PC-9 (cell line): ENCODE results near the gene CCM2. TPM values are rescaled to one million over a fixed set of nuclear protein-coding genes. Genes with fewer than 3 reads are reported as not detected.
A peak's percentile ranks its signal among the peaks of the same experiment; 100 is the strongest.
"Not testable (repeated sequence)": the region's sequence is repeated elsewhere in the genome, so short reads cannot be mapped to it uniquely, and the experiment has no call there.

Experiments
- BruUV-seq: library from RNA; stranded (reverse); fragments of 400-500 nt; replicated peaks from 2 replicates; lab custom pipeline; 2021; lab: Mats Ljungman, UMichigan
- CTCF ChIA-PET: fragments of 300-600 bp; sonication (Branson Sonifier 250); formaldehyde crosslinking; loops from one replicate; lab custom pipeline; 2022; ENCODE audit warnings: antibody characterized with exemption; lab: Charles Lee
- POLR2A ChIA-PET: fragments of 300-600 bp; sonication (Branson Sonifier 250); formaldehyde crosslinking; loops from one replicate; lab custom pipeline; 2022; ENCODE audit warnings: antibody characterized with exemption; ENCODE audit not compliant: unreplicated experiment; lab: Charles Lee
- DNase-seq, 2 experiments: peaks; one replicate each; pipeline versions ENCODE4 v3.0.0 to v3.0.0-alpha.2; 2015 to 2022; ENCODE audit warnings: mixed read lengths in 1 of 2
- H2AFZ ChIP-seq: fragments of 200-600 bp; sonication (generic); 2 replicates; pipeline ENCODE4 v1.8.1; 2017; ENCODE audit warnings: antibody characterized with exemption
- H3F3A ChIP-seq: fragments of 200-600 bp; sonication (generic); 2 replicates; pipeline ENCODE4 v1.8.1; 2017; ENCODE audit warnings: antibody characterized with exemption, mild to moderate bottlenecking, low read depth; ENCODE audit not compliant: insufficient read depth
- H3K27ac ChIP-seq: fragments of 200-600 bp; sonication (generic); 2 replicates; pipeline ENCODE4 v1.6.1; 2016; ENCODE audit warnings: mixed run types
- H3K27me3 ChIP-seq: fragments of 200-600 bp; sonication (generic); 2 replicates; pipeline ENCODE4 v1.6.1; 2016; ENCODE audit warnings: low read depth, mixed run types; ENCODE audit not compliant: insufficient read depth
- H3K36me3 ChIP-seq: fragments of 200-600 bp; sonication (generic); 2 replicates; pipeline ENCODE4 v1.6.1; 2016; ENCODE audit warnings: low read depth, mixed run types
- H3K4me1 ChIP-seq: fragments of 200-600 bp; sonication (generic); replicated peaks from 2 replicates; pipeline ENCODE4 v1.6.1; 2016; ENCODE audit warnings: mixed run types; ENCODE audit not compliant: insufficient read depth
- H3K4me2 ChIP-seq: fragments of 200-600 bp; sonication (generic); 2 replicates; pipeline ENCODE4 v1.6.1; 2017; ENCODE audit warnings: mixed run types
- H3K4me3 ChIP-seq: fragments of 200-600 bp; sonication (generic); 2 replicates; pipeline ENCODE4 v1.6.1; 2016; ENCODE audit warnings: mixed run types
- H3K79me2 ChIP-seq: fragments of 200-600 bp; sonication (generic); 2 replicates; pipeline ENCODE4 v1.6.1; 2017; ENCODE audit warnings: low read depth, mixed run types
- H3K9me2 ChIP-seq: fragments of 200-600 bp; sonication (generic); 2 replicates; pipeline ENCODE4 v1.8.1; 2017; ENCODE audit warnings: mild to moderate bottlenecking; ENCODE audit not compliant: insufficient read depth
- H3K9me3 ChIP-seq: fragments of 200-600 bp; sonication (generic); 2 replicates; pipeline ENCODE4 v1.8.1; 2016; ENCODE audit warnings: low read depth; ENCODE audit not compliant: insufficient read depth
- H4K20me1 ChIP-seq: fragments of 200-600 bp; sonication (generic); 2 replicates; pipeline ENCODE4 v1.8.1; 2017; ENCODE audit not compliant: insufficient read depth
- EZH2 ChIP-seq: fragments of 200-600 bp; sonication (generic); IDR thresholded peaks from 2 replicates; pipeline ENCODE4 v1.8.0; 2017; ENCODE audit warnings: antibody characterized with exemption, low read depth
- intact Hi-C: fragments of 100-400 bp; cut with micrococcal nuclease; formaldehyde crosslinking; loops from one replicate; pipeline ENCODE4 v1.10.0; 2022; ENCODE audit not compliant: unreplicated experiment
- total RNA-seq: library from RNA; stranded (reverse); gene quantifications from 2 replicates; pipeline ENCODE4 v1.2.3, GENCODE V29; 2021
- TF ChIP-seq, protein P1 (sequence below): fragments of 200-600 bp; sonication (generic); conservative IDR thresholded peaks from 2 replicates; pipeline ENCODE4 v1.6.1; 2017; ENCODE audit warnings: mixed run types, antibody characterized with exemption, mild to moderate bottlenecking, moderate library complexity

Gene CCM2
- total RNA-seq, 1 experiment from 2014 or later, result 54.2 TPM

DNA sequence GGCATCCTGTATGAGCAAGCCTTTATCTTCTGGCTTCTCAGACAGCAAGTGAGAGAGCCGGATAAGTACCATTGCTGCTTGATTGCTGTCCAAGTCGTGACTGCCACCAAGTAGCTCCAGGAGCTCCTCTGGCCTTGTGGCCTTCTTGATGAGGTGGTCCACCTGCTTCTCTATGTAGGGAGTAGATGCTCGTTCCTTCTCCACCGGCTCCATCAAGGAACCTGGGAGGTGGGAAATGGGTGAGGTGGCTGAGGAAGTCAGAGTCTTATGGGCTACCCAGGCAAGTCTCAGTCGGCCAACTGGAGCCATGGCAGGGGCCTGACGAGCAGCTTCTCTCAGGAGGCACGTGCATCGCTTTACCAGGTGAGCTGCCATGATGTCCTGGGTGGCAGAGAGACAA is 108.9 kb downstream of the CCM2 start:
- H3K9me3 ChIP-seq, result no peaks in the 10 kb centered on the region
- H3K4me1 ChIP-seq, result peaks cover 25% of the 10 kb centered on the region
- DNase-seq, result no peak
- peaks cover 59% of the 10 kb centered on the region for H4K20me1 ChIP-seq
- BruUV-seq, result no TSS peak
- TF ChIP-seq, protein P1, sequence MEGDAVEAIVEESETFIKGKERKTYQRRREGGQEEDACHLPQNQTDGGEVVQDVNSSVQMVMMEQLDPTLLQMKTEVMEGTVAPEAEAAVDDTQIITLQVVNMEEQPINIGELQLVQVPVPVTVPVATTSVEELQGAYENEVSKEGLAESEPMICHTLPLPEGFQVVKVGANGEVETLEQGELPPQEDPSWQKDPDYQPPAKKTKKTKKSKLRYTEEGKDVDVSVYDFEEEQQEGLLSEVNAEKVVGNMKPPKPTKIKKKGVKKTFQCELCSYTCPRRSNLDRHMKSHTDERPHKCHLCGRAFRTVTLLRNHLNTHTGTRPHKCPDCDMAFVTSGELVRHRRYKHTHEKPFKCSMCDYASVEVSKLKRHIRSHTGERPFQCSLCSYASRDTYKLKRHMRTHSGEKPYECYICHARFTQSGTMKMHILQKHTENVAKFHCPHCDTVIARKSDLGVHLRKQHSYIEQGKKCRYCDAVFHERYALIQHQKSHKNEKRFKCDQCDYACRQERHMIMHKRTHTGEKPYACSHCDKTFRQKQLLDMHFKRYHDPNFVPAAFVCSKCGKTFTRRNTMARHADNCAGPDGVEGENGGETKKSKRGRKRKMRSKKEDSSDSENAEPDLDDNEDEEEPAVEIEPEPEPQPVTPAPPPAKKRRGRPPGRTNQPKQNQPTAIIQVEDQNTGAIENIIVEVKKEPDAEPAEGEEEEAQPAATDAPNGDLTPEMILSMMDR, result no peak
- TF ChIP-seq EZH2, result no peak
- no peak overlapping the region for H3K4me3 ChIP-seq
- H3K9me2 ChIP-seq, result no peaks in the 10 kb centered on the region
- peaks cover 25% of the 10 kb centered on the region for H3F3A ChIP-seq
- peaks cover 67% of the 10 kb centered on the region for H3K79me2 ChIP-seq
- no peaks in the 10 kb centered on the region for H3K27me3 ChIP-seq
- POLR2A ChIA-PET, result no interaction called here
- no peak overlapping the region for H3K27ac ChIP-seq
- intact Hi-C loops, result no loop called here
- CTCF ChIA-PET, result no interaction called here
- no peak overlapping the region for H2AFZ ChIP-seq
- H3K36me3 ChIP-seq, result peaks cover 53% of the 10 kb centered on the region
- 0 out of 2 replicates have a peak overlapping the region, but pooled peaks have one; percentile 97 for H3K4me2 ChIP-seq

DNA sequence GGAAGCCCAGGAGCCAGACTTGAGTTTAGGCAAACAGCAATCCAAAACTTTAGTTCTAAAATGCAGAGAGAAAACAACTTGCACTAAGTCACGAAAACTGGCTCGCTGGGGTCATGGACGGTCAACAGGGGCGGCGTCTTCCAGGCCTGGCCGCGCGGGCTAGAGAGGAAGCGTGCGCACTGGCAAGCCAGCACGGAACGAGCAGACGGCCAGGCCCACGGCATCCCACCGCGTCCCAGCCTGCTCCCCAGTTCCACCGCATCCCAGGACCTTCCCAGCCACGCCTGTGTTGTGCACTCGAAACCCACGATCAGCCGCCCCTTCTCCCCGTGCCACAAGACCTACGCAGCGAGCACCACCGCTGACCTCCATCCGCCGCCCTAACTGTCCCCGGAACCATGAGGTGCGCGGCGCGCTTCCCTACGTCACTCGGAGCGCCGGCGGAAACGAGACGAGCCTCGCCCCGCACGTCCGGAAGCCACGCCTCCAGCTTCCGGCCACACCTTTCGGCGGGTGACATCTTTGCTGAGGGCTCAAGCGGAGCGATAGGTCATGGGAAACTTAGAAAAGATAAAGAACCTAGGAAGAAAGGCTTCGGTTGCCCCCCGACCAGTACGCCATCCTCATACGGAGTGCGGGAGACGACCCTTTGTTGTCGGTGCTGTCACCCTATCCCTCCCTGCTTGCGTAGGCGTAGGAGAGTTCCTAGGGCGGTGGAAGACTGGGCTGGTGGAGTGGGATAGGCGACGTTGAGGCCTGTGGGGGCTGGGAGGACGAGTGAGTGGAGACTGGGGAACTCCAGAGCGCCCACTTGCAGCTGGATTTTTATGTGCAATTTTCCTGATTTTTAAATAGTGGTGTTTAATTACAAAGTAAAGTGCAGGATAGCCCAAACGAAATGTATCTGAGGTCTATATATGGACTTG is 111.6 kb downstream of the CCM2 start, which contains the start of gene TBRG4:
TSS of gene TBRG4 (minus strand) at position 400 of the 926 bp plus-strand sequence. CDS start 2,460 bp downstream, outside the sequence.
- Histone ChIP-seq H3K4me2 (peak within 1 kb of the TSS; percentile 97), H3F3A (peaks cover 25% of the 10 kb centered on the region), H3K36me3 (peaks cover 27% of the 10 kb centered on the region), H3K9me2 (no peaks in the 10 kb centered on the region), H2AFZ (peak within 1 kb of the TSS; percentile 87), H3K27ac (peak within 1 kb of the TSS; percentile 82), H3K79me2 (peaks cover 57% of the 10 kb centered on the region), H3K4me1 (peaks cover 25% of the 10 kb centered on the region), H3K4me3 (peak within 1 kb of the TSS; percentile 68), H4K20me1 (peaks cover 32% of the 10 kb centered on the region), H3K9me3 (no peaks in the 10 kb centered on the region), H3K27me3 (peaks cover 13% of the 10 kb centered on the region)
- no peak for TF ChIP-seq EZH2
- TF ChIP-seq, protein P1, result peak; percentile 67; the same call in 1 of the 2 replicates
- intact Hi-C loops, result loop anchor here (1.0 to 2.0 kb wide), 3 partner anchors 113 to 263 kb away; partner anchors contain the start of genes H2AZ2 and PURB
- ChIA-PET POLR2A (interaction anchor here (0.6 to 1.0 kb wide), 6 partner anchors 19 to 538 kb away, joined by 3 to 22 read pairs (median 4); partner anchors contain the start of genes CCM2 and DDX56), CTCF (interaction anchor here (0.6 to 0.7 kb wide), 3 partner anchors 24 to 277 kb away, joined by 3 to 4 read pairs (median 3); no protein-coding TSS in a partner anchor)
- BruUV-seq, result no TSS peak
- DNase-seq, result peak; percentile 92 to 95

DNA sequence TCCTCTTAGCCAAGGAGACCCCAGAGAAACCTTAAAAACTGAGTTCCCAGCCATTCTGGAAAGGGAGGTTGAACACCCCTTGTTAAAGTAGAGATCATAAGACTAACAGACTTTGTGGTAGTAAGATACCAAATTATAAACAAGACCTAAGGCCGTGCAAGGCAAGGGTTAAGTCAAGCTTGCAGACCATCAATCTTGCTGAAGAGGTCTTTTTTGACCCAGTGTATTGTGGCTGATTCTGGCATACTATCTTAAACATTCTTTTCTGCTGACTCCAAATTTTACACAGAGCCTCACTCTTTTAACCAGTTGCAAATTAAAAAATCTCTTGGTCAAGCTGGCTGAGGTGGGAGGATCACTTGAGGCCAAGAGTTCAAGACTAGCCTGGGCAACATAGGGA is 112.6 kb downstream of the CCM2 start:
- intact Hi-C loops, result no loop called here

DNA sequence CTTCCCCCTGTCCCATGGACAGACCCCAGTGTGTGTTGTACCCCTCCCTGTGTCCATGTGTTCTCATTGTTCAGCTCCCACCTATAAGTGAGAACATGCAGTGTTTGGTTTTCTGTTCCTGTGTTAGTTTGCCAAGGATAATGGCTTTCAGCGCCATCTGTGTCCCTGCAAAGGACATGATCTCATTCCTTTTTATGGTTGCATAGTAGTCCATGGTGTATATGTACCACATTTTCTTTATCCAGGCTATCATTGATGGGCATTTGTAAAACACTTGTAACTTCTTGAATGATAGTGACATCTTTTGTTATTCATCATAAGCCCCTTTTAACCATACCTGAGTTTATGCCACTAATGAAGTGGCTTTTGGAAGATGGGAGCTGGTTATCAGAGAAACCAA is 114.3 kb downstream of the CCM2 start:
- H3K4me2 ChIP-seq, H3K4me3 ChIP-seq, H4K20me1 ChIP-seq, H3K27ac ChIP-seq, intact Hi-C loops, BruUV-seq, CTCF ChIA-PET, DNase-seq, H2AFZ ChIP-seq, POLR2A ChIA-PET, H3K36me3 ChIP-seq, H3K9me3 ChIP-seq, H3K9me2 ChIP-seq: not testable (repeated sequence)
- peaks cover 18% of the 10 kb centered on the region for H3F3A ChIP-seq
- H3K4me1 ChIP-seq, result peaks cover 19% of the 10 kb centered on the region
- peaks cover 19% of the 10 kb centered on the region for H3K27me3 ChIP-seq
- H3K79me2 ChIP-seq, result peaks cover 30% of the 10 kb centered on the region

More for the DNA sequence above, 112.6 kb downstream of the CCM2 start:
- Histone ChIP-seq H3K4me3 (peak overlapping the region; percentile 68), H3K9me3 (no peaks in the 10 kb centered on the region), H3K27ac (peak overlapping the region; percentile 82; the same call in 1 of the 2 replicates), H4K20me1 (peaks cover 21% of the 10 kb centered on the region), H3K27me3 (peaks cover 19% of the 10 kb centered on the region), H3K4me2 (peak overlapping the region; percentile 97), H3K79me2 (peaks cover 46% of the 10 kb centered on the region), H2AFZ (no peak overlapping the region), H3K9me2 (no peaks in the 10 kb centered on the region), H3F3A (peaks cover 25% of the 10 kb centered on the region), H3K36me3 (peaks cover 16% of the 10 kb centered on the region), H3K4me1 (peaks cover 25% of the 10 kb centered on the region)
- TF ChIP-seq, protein P1, result no peak
- TF ChIP-seq EZH2, result no peak
- CTCF ChIA-PET, result interaction anchor here (1.2 kb wide), 1 partner anchor 20 kb away, joined by 5 read pairs; no protein-coding TSS in a partner anchor
- BruUV-seq, result no TSS peak
- DNase-seq, result no peak
- POLR2A ChIA-PET, result interaction anchor here (0.8 kb wide), 1 partner anchor 199 kb away, joined by 4 read pairs; no protein-coding TSS in a partner anchor
